AG10803 (cell line): ENCODE results near the gene GRM1.

Experiments used
- DNase-seq: peaks from one replicate; pipeline ENCODE4 v3.0.0; 2010; ENCODE audit warnings: low read depth
- H3K4me3 ChIP-seq: 2 replicates; pipeline ENCODE4 v1.5.1; 2011; ENCODE audit warnings: mild to moderate bottlenecking, low read length, control low read depth
- CTCF ChIP-seq: conservative IDR thresholded peaks from 2 replicates; pipeline ENCODE4 v1.5.1; 2011; ENCODE audit warnings: mild to moderate bottlenecking, low read length, control low read depth, inconsistent platforms

GRM1 gene

GRCh38 chr6:146281651-146282362, 252.9 kb downstream of the GRM1 start:
- H3K4me3 ChIP-seq, result no peak overlapping the region
- no peak for TF ChIP-seq CTCF
- no peak for DNase-seq

- TF ChIP-seq CTCF, result no peak
- no peak overlapping the region for H3K4me3 ChIP-seq
- DNase-seq, result no peak
Observed at GRCh38 chr6:146282837-146283236, 254.0 kb downstream of the GRM1 start.

GRCh38 chr6:146284311-146284710, 255.4 kb downstream of the GRM1 start:
- no peak for TF ChIP-seq CTCF
- H3K4me3 ChIP-seq, result no peak overlapping the region
- no peak for DNase-seq

- no peak for DNase-seq
- H3K4me3 ChIP-seq, result no peak overlapping the region
- TF ChIP-seq CTCF, result no peak
Observed at GRCh38 chr6:146286961-146287360, 258.1 kb downstream of the GRM1 start.

- H3K4me3 ChIP-seq, result no peak overlapping the region
- no peak for TF ChIP-seq CTCF
- peak; percentile 76 for DNase-seq
Observed at GRCh38 chr6:146287691-146288369, 259.0 kb downstream of the GRM1 start.

- peak; percentile 71 for DNase-seq
- no peak for TF ChIP-seq CTCF
- H3K4me3 ChIP-seq, result no peak overlapping the region
Observed at GRCh38 chr6:146289816-146290588, 261.1 kb downstream of the GRM1 start.
